ENCODE results near the gene RUBCN. TPM values are rescaled to one million over a fixed set of nuclear protein-coding genes. Genes with fewer than 3 reads are reported as not detected.
"Not testable (repeated sequence)": the region's sequence is repeated elsewhere in the genome, so short reads cannot be mapped to it uniquely, and the experiment has no call there.

The RUBCN gene
- total RNA-seq, 2 experiments from 2014 or later = 55.1 to 55.8 TPM

GRCh38 chr3:197728487-197728886, 8.2 kb downstream of the RUBCN start:
- DNase-seq = no peak
- Mint-ChIP-seq H3K9me3 (no peaks in the 10 kb centered on the region), H3K27ac (no peak overlapping the region), H3K4me1 (peaks cover 12% of the 10 kb centered on the region), H3K27me3 (no peaks in the 10 kb centered on the region), H3K36me3 (peaks cover 18% of the 10 kb centered on the region), H3K4me3 (no peak overlapping the region)
- no peak for ATAC-seq (ENCODE audit: low read depth)
- POLR2A ChIA-PET = no interaction called here

- H3K9me3 Mint-ChIP-seq; H3K4me3 Mint-ChIP-seq; DNase-seq; H3K27ac Mint-ChIP-seq; H3K27me3 Mint-ChIP-seq; ATAC-seq (ENCODE audit: low read depth); POLR2A ChIA-PET: not testable (repeated sequence)
- Mint-ChIP-seq H3K36me3 (peaks cover 23% of the 10 kb centered on the region), H3K4me1 (peaks cover 12% of the 10 kb centered on the region)
These were observed 8.8 kb downstream of the RUBCN start for GRCh38 chr3:197727878-197728277.

- no peak overlapping the region for H3K27ac Mint-ChIP-seq
- no peak overlapping the region for H3K4me3 Mint-ChIP-seq
- peaks cover 35% of the 10 kb centered on the region for H3K36me3 Mint-ChIP-seq
- H3K27me3 Mint-ChIP-seq = no peaks in the 10 kb centered on the region
- peaks cover 2% of the 10 kb centered on the region for H3K9me3 Mint-ChIP-seq
- POLR2A ChIA-PET = interaction anchor here (0.9 kb wide), 1 partner anchor 10 kb away, joined by 3 read pairs; no protein-coding TSS in a partner anchor
- peaks cover 4% of the 10 kb centered on the region for H3K4me1 Mint-ChIP-seq
- no peak for ATAC-seq (ENCODE audit: low read depth)
- DNase-seq = no peak
These were observed 14.0 kb downstream of the RUBCN start for GRCh38 chr3:197722734-197723133.

- no peaks in the 10 kb centered on the region for H3K27me3 Mint-ChIP-seq
- peaks cover 9% of the 10 kb centered on the region for H3K4me1 Mint-ChIP-seq
- DNase-seq = no peak
- H3K4me3 Mint-ChIP-seq = no peak overlapping the region
- peaks cover 50% of the 10 kb centered on the region for H3K36me3 Mint-ChIP-seq
- peaks cover 2% of the 10 kb centered on the region for H3K9me3 Mint-ChIP-seq
- no peak overlapping the region for H3K27ac Mint-ChIP-seq
- ATAC-seq (ENCODE audit: low read depth) = no peak
- POLR2A ChIA-PET = no interaction called here
These were observed 16.0 kb downstream of the RUBCN start for GRCh38 chr3:197720694-197721093.

- POLR2A ChIA-PET = no interaction called here
- ATAC-seq (ENCODE audit: low read depth) = no peak
- H3K9me3 Mint-ChIP-seq = peaks cover 2% of the 10 kb centered on the region
- no peak overlapping the region for H3K27ac Mint-ChIP-seq
- DNase-seq = no peak
- peaks cover 12% of the 10 kb centered on the region for H3K4me1 Mint-ChIP-seq
- no peaks in the 10 kb centered on the region for H3K27me3 Mint-ChIP-seq
- H3K36me3 Mint-ChIP-seq = peaks cover 53% of the 10 kb centered on the region
- H3K4me3 Mint-ChIP-seq = no peak overlapping the region
These were observed 17.8 kb downstream of the RUBCN start for GRCh38 chr3:197718891-197719290.

GRCh38 chr3:197714251-197714650, 22.5 kb downstream of the RUBCN start:
- no peak overlapping the region for H3K4me3 Mint-ChIP-seq
- ATAC-seq (ENCODE audit: low read depth) = no peak
- peaks cover 30% of the 10 kb centered on the region for H3K4me1 Mint-ChIP-seq
- no peaks in the 10 kb centered on the region for H3K9me3 Mint-ChIP-seq
- POLR2A ChIA-PET = interaction anchor here (0.6 to 3.6 kb wide), 2 partner anchors 11 to 22 kb away, joined by 4 to 16 read pairs; partner anchors contain the start of gene RUBCN
- peak overlapping the region; percentile 51 for H3K27ac Mint-ChIP-seq
- H3K36me3 Mint-ChIP-seq = peaks cover 34% of the 10 kb centered on the region
- no peak for DNase-seq
- H3K27me3 Mint-ChIP-seq = no peaks in the 10 kb centered on the region

GRCh38 chr3:197713477-197713822, 23.3 kb downstream of the RUBCN start:
- no peak for ATAC-seq (ENCODE audit: low read depth)
- Mint-ChIP-seq H3K36me3 (peaks cover 36% of the 10 kb centered on the region), H3K4me1 (peaks cover 32% of the 10 kb centered on the region), H3K27ac (peak overlapping the region; percentile 100), H3K4me3 (peak overlapping the region; percentile 92), H3K27me3 (no peaks in the 10 kb centered on the region), H3K9me3 (no peaks in the 10 kb centered on the region)
- no peak for DNase-seq
- POLR2A ChIA-PET = interaction anchor here (2.3 to 3.6 kb wide), 2 partner anchors 23 to 78 kb away, joined by 13 to 16 read pairs; partner anchors contain the start of genes LRCH3 and RUBCN

GRCh38 chr3:197711973-197712707, 24.6 kb downstream of the RUBCN start:
- Mint-ChIP-seq H3K4me3 (peak overlapping the region; percentile 92), H3K27ac (peak overlapping the region; percentile 100), H3K9me3 (no peaks in the 10 kb centered on the region), H3K27me3 (no peaks in the 10 kb centered on the region), H3K4me1 (peaks cover 30% of the 10 kb centered on the region), H3K36me3 (peaks cover 27% of the 10 kb centered on the region)
- ATAC-seq (ENCODE audit: low read depth) (peak; percentile 100), DNase-seq (peak; percentile 65)
- POLR2A ChIA-PET = interaction anchor here (0.7 to 3.6 kb wide), 7 partner anchors 10 to 844 kb away, joined by 3 to 16 read pairs (median 5); partner anchors contain the start of genes LRCH3, RUBCN and SENP5

GRCh38 chr3:197710965-197711364, 25.7 kb downstream of the RUBCN start:
- not testable (repeated sequence) for H3K4me3 Mint-ChIP-seq; H3K9me3 Mint-ChIP-seq; DNase-seq; H3K27me3 Mint-ChIP-seq; ATAC-seq (ENCODE audit: low read depth)
- POLR2A ChIA-PET = interaction anchor here (3.6 kb wide), 1 partner anchor 25 kb away, joined by 16 read pairs; the partner anchor contains the start of gene RUBCN
- H3K4me1 Mint-ChIP-seq = peaks cover 27% of the 10 kb centered on the region
- peak overlapping the region; percentile 30 for H3K27ac Mint-ChIP-seq
- peaks cover 18% of the 10 kb centered on the region for H3K36me3 Mint-ChIP-seq

GRCh38 chr3:197709135-197709534, 27.6 kb downstream of the RUBCN start:
- no peak overlapping the region for H3K4me3 Mint-ChIP-seq
- H3K36me3 Mint-ChIP-seq = peaks cover 16% of the 10 kb centered on the region
- no peak for DNase-seq
- no peaks in the 10 kb centered on the region for H3K9me3 Mint-ChIP-seq
- POLR2A ChIA-PET = no interaction called here
- no peak for ATAC-seq (ENCODE audit: low read depth)
- H3K27ac Mint-ChIP-seq = no peak overlapping the region
- H3K27me3 Mint-ChIP-seq = no peaks in the 10 kb centered on the region
- H3K4me1 Mint-ChIP-seq = peaks cover 23% of the 10 kb centered on the region

GRCh38 chr3:197706658-197707057, 30.0 kb downstream of the RUBCN start:
- Mint-ChIP-seq H3K4me1 (peaks cover 6% of the 10 kb centered on the region), H3K9me3 (no peaks in the 10 kb centered on the region), H3K27ac (peak overlapping the region; percentile 45), H3K27me3 (no peaks in the 10 kb centered on the region), H3K4me3 (no peak overlapping the region), H3K36me3 (peaks cover 28% of the 10 kb centered on the region)
- DNase-seq (no peak), ATAC-seq (ENCODE audit: low read depth) (no peak)
- POLR2A ChIA-PET = no interaction called here

- Mint-ChIP-seq H3K27ac (no peak overlapping the region), H3K4me1 (peaks cover 7% of the 10 kb centered on the region), H3K9me3 (no peaks in the 10 kb centered on the region), H3K27me3 (no peaks in the 10 kb centered on the region), H3K4me3 (no peak overlapping the region), H3K36me3 (peaks cover 59% of the 10 kb centered on the region)
- no peak for ATAC-seq (ENCODE audit: low read depth)
- no peak for DNase-seq
- POLR2A ChIA-PET = no interaction called here
These were observed 34.9 kb downstream of the RUBCN start for GRCh38 chr3:197701841-197702240.

GRCh38 chr3:197700095-197700494, 36.6 kb downstream of the RUBCN start:
- Mint-ChIP-seq H3K9me3 (no peaks in the 10 kb centered on the region), H3K27me3 (no peaks in the 10 kb centered on the region), H3K4me1 (peaks cover 8% of the 10 kb centered on the region), H3K36me3 (peaks cover 66% of the 10 kb centered on the region), H3K27ac (no peak overlapping the region), H3K4me3 (no peak overlapping the region)
- DNase-seq (no peak), ATAC-seq (ENCODE audit: low read depth) (no peak)
- POLR2A ChIA-PET = interaction anchor here (0.5 kb wide), 1 partner anchor 30 kb away, joined by 4 read pairs; no protein-coding TSS in a partner anchor

GRCh38 chr3:197697355-197697754, 39.3 kb downstream of the RUBCN start:
- Mint-ChIP-seq H3K4me3 (no peak overlapping the region), H3K27ac (no peak overlapping the region), H3K4me1 (peaks cover 8% of the 10 kb centered on the region), H3K27me3 (no peaks in the 10 kb centered on the region), H3K9me3 (no peaks in the 10 kb centered on the region), H3K36me3 (peaks cover 59% of the 10 kb centered on the region)
- ATAC-seq (ENCODE audit: low read depth) (no peak), DNase-seq (no peak)
- POLR2A ChIA-PET = no interaction called here
